ENCODE measurements around the gene SPTAN1. TPM values are rescaled to one million over a fixed set of nuclear protein-coding genes. Genes with fewer than 3 reads are reported as not detected.

Gene SPTAN1
- total RNA-seq, 1 experiment from 2014 or later: 344 TPM

DNA sequence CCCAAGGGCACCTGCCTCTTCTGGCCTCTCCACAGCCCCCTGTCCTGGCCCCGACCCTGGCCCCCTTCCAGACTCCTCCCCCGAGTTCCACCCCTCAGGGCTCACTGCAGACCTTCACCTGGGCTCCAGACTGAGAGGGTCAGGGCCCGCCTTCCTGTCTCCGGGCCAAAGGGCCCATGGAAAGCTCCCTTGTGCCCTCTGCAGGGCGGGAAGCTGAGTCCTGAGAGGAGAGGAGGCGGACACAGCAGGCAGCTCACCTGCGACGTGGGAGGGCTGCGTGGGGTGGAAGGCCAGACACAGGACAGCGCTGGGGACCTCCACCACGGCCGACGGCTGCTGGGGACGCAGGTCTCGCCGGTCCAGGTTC lies 83.6 kb downstream of the SPTAN1 start:
- CTCF ChIA-PET: interaction anchor here (0.5 to 2.1 kb wide), 10 partner anchors 10 to 182 kb away, joined by 3 to 7 read pairs (median 4); partner anchors contain the start of genes ENDOG and ZDHHC12
- no TSS peak for BruUV-seq (replicated peaks)
- H3K27me3 Mint-ChIP-seq (ENCODE audit: unreplicated experiment): no peaks in the 10 kb centered on the region
- peak; percentile 68 for DNase-seq
- H3K4me3 Mint-ChIP-seq (ENCODE audit: low read depth, unreplicated experiment): peak overlapping the region; percentile 60
- H3K36me3 Mint-ChIP-seq (ENCODE audit: insufficient read depth, unreplicated experiment): peaks cover 44% of the 10 kb centered on the region
- intact Hi-C loops (cut with micrococcal nuclease; ENCODE audit: unreplicated experiment): no loop called here
- peak overlapping the region; percentile 85 for H3K27ac Mint-ChIP-seq (ENCODE audit: unreplicated experiment)
- TF ChIP-seq, protein P1, sequence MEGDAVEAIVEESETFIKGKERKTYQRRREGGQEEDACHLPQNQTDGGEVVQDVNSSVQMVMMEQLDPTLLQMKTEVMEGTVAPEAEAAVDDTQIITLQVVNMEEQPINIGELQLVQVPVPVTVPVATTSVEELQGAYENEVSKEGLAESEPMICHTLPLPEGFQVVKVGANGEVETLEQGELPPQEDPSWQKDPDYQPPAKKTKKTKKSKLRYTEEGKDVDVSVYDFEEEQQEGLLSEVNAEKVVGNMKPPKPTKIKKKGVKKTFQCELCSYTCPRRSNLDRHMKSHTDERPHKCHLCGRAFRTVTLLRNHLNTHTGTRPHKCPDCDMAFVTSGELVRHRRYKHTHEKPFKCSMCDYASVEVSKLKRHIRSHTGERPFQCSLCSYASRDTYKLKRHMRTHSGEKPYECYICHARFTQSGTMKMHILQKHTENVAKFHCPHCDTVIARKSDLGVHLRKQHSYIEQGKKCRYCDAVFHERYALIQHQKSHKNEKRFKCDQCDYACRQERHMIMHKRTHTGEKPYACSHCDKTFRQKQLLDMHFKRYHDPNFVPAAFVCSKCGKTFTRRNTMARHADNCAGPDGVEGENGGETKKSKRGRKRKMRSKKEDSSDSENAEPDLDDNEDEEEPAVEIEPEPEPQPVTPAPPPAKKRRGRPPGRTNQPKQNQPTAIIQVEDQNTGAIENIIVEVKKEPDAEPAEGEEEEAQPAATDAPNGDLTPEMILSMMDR (IDR thresholded peaks at IDR 0.05; ENCODE audit: unreplicated experiment): no peak
- H3K9me3 Mint-ChIP-seq (ENCODE audit: low read depth, unreplicated experiment): no peaks in the 10 kb centered on the region
- H3K4me1 Mint-ChIP-seq (ENCODE audit: low read depth, unreplicated experiment): peaks cover 24% of the 10 kb centered on the region

- BruUV-seq (replicated peaks): no TSS peak
- H3K27ac Mint-ChIP-seq (ENCODE audit: unreplicated experiment): no peak overlapping the region
- no peak for DNase-seq
- H3K9me3 Mint-ChIP-seq (ENCODE audit: low read depth, unreplicated experiment): no peaks in the 10 kb centered on the region
- peaks cover 24% of the 10 kb centered on the region for H3K4me1 Mint-ChIP-seq (ENCODE audit: low read depth, unreplicated experiment)
- CTCF ChIA-PET: interaction anchor here (0.5 to 2.1 kb wide), 4 partner anchors 9 to 182 kb away, joined by 3 to 6 read pairs (median 4); partner anchors contain the start of gene ENDOG
- intact Hi-C loops (cut with micrococcal nuclease; ENCODE audit: unreplicated experiment): no loop called here
- H3K36me3 Mint-ChIP-seq (ENCODE audit: insufficient read depth, unreplicated experiment): peaks cover 41% of the 10 kb centered on the region
- TF ChIP-seq, protein P1 (IDR thresholded peaks at IDR 0.05; ENCODE audit: unreplicated experiment): no peak
- H3K4me3 Mint-ChIP-seq (ENCODE audit: low read depth, unreplicated experiment): peak overlapping the region; percentile 60
- no peaks in the 10 kb centered on the region for H3K27me3 Mint-ChIP-seq (ENCODE audit: unreplicated experiment)
These were observed 84.5 kb downstream of the SPTAN1 start for GRCh38 chr9:128636556-128637530.

GRCh38 chr9:128637656-128638055 lies 85.3 kb downstream of the SPTAN1 start:
- DNase-seq: no peak
- no peaks in the 10 kb centered on the region for H3K27me3 Mint-ChIP-seq (ENCODE audit: unreplicated experiment)
- H3K9me3 Mint-ChIP-seq (ENCODE audit: low read depth, unreplicated experiment): no peaks in the 10 kb centered on the region
- BruUV-seq (replicated peaks): no TSS peak
- no peak overlapping the region for H3K4me3 Mint-ChIP-seq (ENCODE audit: low read depth, unreplicated experiment)
- intact Hi-C loops (cut with micrococcal nuclease; ENCODE audit: unreplicated experiment): no loop called here
- TF ChIP-seq, protein P1 (IDR thresholded peaks at IDR 0.05; ENCODE audit: unreplicated experiment): no peak
- peaks cover 24% of the 10 kb centered on the region for H3K4me1 Mint-ChIP-seq (ENCODE audit: low read depth, unreplicated experiment)
- H3K36me3 Mint-ChIP-seq (ENCODE audit: insufficient read depth, unreplicated experiment): peaks cover 35% of the 10 kb centered on the region
- no peak overlapping the region for H3K27ac Mint-ChIP-seq (ENCODE audit: unreplicated experiment)
- CTCF ChIA-PET: no interaction called here

- H3K27me3 Mint-ChIP-seq (ENCODE audit: unreplicated experiment): no peaks in the 10 kb centered on the region
- peaks cover 31% of the 10 kb centered on the region for H3K36me3 Mint-ChIP-seq (ENCODE audit: insufficient read depth, unreplicated experiment)
- no peak overlapping the region for H3K27ac Mint-ChIP-seq (ENCODE audit: unreplicated experiment)
- CTCF ChIA-PET: interaction anchor here (0.7 kb wide), 1 partner anchor 21 kb away, joined by 6 read pairs; no protein-coding TSS in a partner anchor
- no peak overlapping the region for H3K4me3 Mint-ChIP-seq (ENCODE audit: low read depth, unreplicated experiment)
- DNase-seq: no peak
- TF ChIP-seq, protein P1 (IDR thresholded peaks at IDR 0.05; ENCODE audit: unreplicated experiment): no peak
- H3K4me1 Mint-ChIP-seq (ENCODE audit: low read depth, unreplicated experiment): peaks cover 21% of the 10 kb centered on the region
- intact Hi-C loops (cut with micrococcal nuclease; ENCODE audit: unreplicated experiment): no loop called here
- BruUV-seq (replicated peaks): no TSS peak
- no peaks in the 10 kb centered on the region for H3K9me3 Mint-ChIP-seq (ENCODE audit: low read depth, unreplicated experiment)
These were observed 86.2 kb downstream of the SPTAN1 start for GRCh38 chr9:128638580-128638979.

All from Calu3 (cell line).